H1 (cell line): ENCODE results near the gene ASGR1. TPM values are rescaled to one million over a fixed set of nuclear protein-coding genes. Genes with fewer than 3 reads are reported as not detected.
"Not testable (repeated sequence)": the region's sequence is repeated elsewhere in the genome, so short reads cannot be mapped to it uniquely, and the experiment has no call there.

Experiments used
- CTCF ChIA-PET: fragments of 300-600 bp; sonication (Branson Sonifier 250); formaldehyde crosslinking; loops from one replicate; lab custom pipeline; 2021; ENCODE audit not compliant: partially characterized antibody; lab: Charles Lee
- POLR2A ChIA-PET: fragments of 300-600 bp; sonication (Branson Sonifier 250); formaldehyde crosslinking; loops from one replicate; lab custom pipeline; 2021; ENCODE audit warnings: inconsistent platforms; ENCODE audit not compliant: partially characterized antibody; lab: Charles Lee
- DNase-seq, 2 experiments: peaks; one replicate each; pipeline versions ENCODE4 v3.0.0 to v3.0.0-alpha.2; 2010 to 2022; ENCODE audit warnings: low spot score in 2 of 2, low read depth in 1 of 2, mixed read lengths in 1 of 2
- FAIRE-seq: peaks from 2 replicates; lab custom pipeline; 2011; peaks lifted over from hg19 to GRCh38; lab: Jason Lieb, UNC
- H2AFZ ChIP-seq: 2 replicates; pipeline ENCODE4 v1.8.1; 2012; ENCODE audit warnings: low read length, inconsistent platforms
- H2AK5ac ChIP-seq: 2 replicates; pipeline ENCODE4 v1.6.1; 2013; ENCODE audit warnings: low read depth, low read length
- H2BK120ac ChIP-seq: replicated peaks from 2 replicates; pipeline ENCODE3; 2013; ENCODE audit warnings: low read depth, low read length, inconsistent platforms
- H2BK12ac ChIP-seq: 2 replicates; pipeline ENCODE4 v1.6.1; 2013; ENCODE audit warnings: low read depth, low read length
- H2BK15ac ChIP-seq: 2 replicates; pipeline ENCODE4 v1.6.1; 2013; ENCODE audit warnings: low read length
- H2BK20ac ChIP-seq: 2 replicates; pipeline ENCODE4 v1.6.1; 2013; ENCODE audit warnings: low read length
- H2BK5ac ChIP-seq: 2 replicates; pipeline ENCODE4 v1.6.1; 2013; ENCODE audit warnings: low read depth, low read length
- H3K14ac ChIP-seq: 2 replicates; pipeline ENCODE4 v1.6.1; 2013; ENCODE audit warnings: inconsistent platforms; ENCODE audit not compliant: insufficient read length
- H3K18ac ChIP-seq: 2 replicates; pipeline ENCODE4 v1.6.1; 2013; ENCODE audit warnings: low read length; ENCODE audit errors: extremely low read depth
- H3K23ac ChIP-seq: 2 replicates; pipeline ENCODE4 v1.6.1; 2013; ENCODE audit warnings: inconsistent platforms; ENCODE audit not compliant: insufficient read length
- H3K23me2 ChIP-seq: 2 replicates; pipeline ENCODE4 v1.6.1; 2013; ENCODE audit warnings: low read depth, low read length
- H3K27ac ChIP-seq: 2 replicates; pipeline ENCODE4 v1.6.1; 2011; ENCODE audit warnings: low read depth, low read length, inconsistent platforms
- H3K27me3 ChIP-seq, 4 experiments: replicated peaks in 1 of 4; 1 replicate in 1 of 4; 2 replicates in 3 of 4; pipeline versions ENCODE4 v1.6.1 to v1.8.1; 2011 to 2013; ENCODE audit warnings: low read length in 3 of 4, mild to moderate bottlenecking in 3 of 4, inconsistent platforms in 2 of 4, mixed read lengths in 2 of 4, moderate library complexity in 1 of 4; ENCODE audit not compliant: control insufficient read depth in 3 of 4, insufficient read depth in 3 of 4; ENCODE audit errors: extremely low read depth in 1 of 4
- H3K36me3 ChIP-seq, 4 experiments: 2 replicates each; pipeline versions ENCODE4 v1.6.1 to v1.8.1; 2011 to 2013; ENCODE audit warnings: mild to moderate bottlenecking in 4 of 4, low read length in 3 of 4, moderate library complexity in 2 of 4, control low read depth in 1 of 4, inconsistent platforms in 1 of 4; ENCODE audit not compliant: insufficient read depth in 4 of 4, control insufficient read depth in 2 of 4
- H3K4ac ChIP-seq: replicated peaks from 2 replicates; pipeline ENCODE3; 2013; ENCODE audit warnings: low read length, low read depth, mixed read lengths, inconsistent platforms; ENCODE audit not compliant: insufficient read length
- H3K4me1 ChIP-seq, 4 experiments: replicated peaks in 1 of 4; 1 replicate in 1 of 4; 2 replicates in 3 of 4; pipeline versions ENCODE4 v1.6.1 to v1.8.1; 2011 to 2013; ENCODE audit warnings: low read length in 3 of 4, inconsistent platforms in 2 of 4, mixed read lengths in 1 of 4; ENCODE audit not compliant: insufficient read depth in 4 of 4, control insufficient read depth in 3 of 4
- H3K4me2 ChIP-seq, 2 experiments: 2 replicates each; pipeline versions ENCODE4 v1.6.1 to v1.8.1; 2011 to 2013; ENCODE audit warnings: low read depth in 2 of 2, low read length in 2 of 2, control low read depth in 1 of 2, inconsistent platforms in 1 of 2, mild to moderate bottlenecking in 1 of 2; ENCODE audit not compliant: insufficient read depth in 1 of 2
- H3K4me3 ChIP-seq, 4 experiments: fragments of 200-600, 300-600 bp in 1 of 4; sonication (generic), shearing (Covaris generic), sonication (Bioruptor Twin) in 1 of 4; 2 replicates each; pipeline versions ENCODE4 v1.5.1 to v1.8.1; 2011 to 2016; ENCODE audit warnings: low read length in 4 of 4, low read depth in 3 of 4, control low read depth in 2 of 4, inconsistent platforms in 2 of 4, mild to moderate bottlenecking in 2 of 4, mixed read lengths in 1 of 4, moderate library complexity in 1 of 4; ENCODE audit not compliant: insufficient read depth in 2 of 4; ENCODE audit errors: extremely low read depth in 1 of 4
- H3K56ac ChIP-seq: replicated peaks from 2 replicates; pipeline ENCODE3; 2013; ENCODE audit warnings: low read depth, mild to moderate bottlenecking, mixed read lengths, low read length, inconsistent platforms; ENCODE audit not compliant: insufficient read length
- H3K79me1 ChIP-seq: 2 replicates; pipeline ENCODE4 v1.6.1; 2013; ENCODE audit warnings: low read depth, low read length, control low read depth
- H3K79me2 ChIP-seq, 2 experiments: 2 replicates each; pipeline versions ENCODE4 v1.6.1 to v1.8.1; 2012 to 2013; ENCODE audit warnings: low read length in 2 of 2, mild to moderate bottlenecking in 2 of 2, inconsistent platforms in 1 of 2; ENCODE audit not compliant: insufficient read depth in 2 of 2, control insufficient read depth in 1 of 2
- H3K9ac ChIP-seq, 4 experiments: replicated peaks in 1 of 4; 1 replicate in 1 of 4; 2 replicates in 3 of 4; pipeline versions ENCODE4 v1.6.1 to v1.8.1; 2011 to 2013; ENCODE audit warnings: low read depth in 3 of 4, low read length in 3 of 4, control low read depth in 2 of 4, mild to moderate bottlenecking in 2 of 4, moderate library complexity in 2 of 4, inconsistent platforms in 1 of 4; ENCODE audit errors: extremely low read depth in 1 of 4
- H3K9me3 ChIP-seq, 2 experiments: 2 replicates each; pipeline versions ENCODE4 v1.6.1 to v1.8.1; 2012 to 2013; ENCODE audit warnings: mild to moderate bottlenecking in 2 of 2, moderate library complexity in 2 of 2, control low read depth in 1 of 2, inconsistent platforms in 1 of 2, low read depth in 1 of 2, low read length in 1 of 2, mixed read lengths in 1 of 2; ENCODE audit not compliant: insufficient read depth in 2 of 2
- H4K20me1 ChIP-seq, 2 experiments: replicated peaks in 1 of 2; 2 replicates each; pipeline versions ENCODE3 to v1.8.1; 2011 to 2013; ENCODE audit warnings: inconsistent platforms in 2 of 2, low read length in 2 of 2, mild to moderate bottlenecking in 1 of 2; ENCODE audit not compliant: insufficient read depth in 2 of 2, control insufficient read depth in 1 of 2
- H4K5ac ChIP-seq: 2 replicates; pipeline ENCODE4 v1.6.1; 2013; ENCODE audit warnings: low read length, low read depth, mixed read lengths, inconsistent platforms; ENCODE audit not compliant: insufficient read length
- H4K8ac ChIP-seq: 2 replicates; pipeline ENCODE4 v1.8.0; 2013; ENCODE audit warnings: mild to moderate bottlenecking, moderate library complexity, low read length, inconsistent platforms; ENCODE audit not compliant: insufficient read depth; ENCODE audit errors: extremely low read depth
- H4K91ac ChIP-seq: replicated peaks from 2 replicates; pipeline ENCODE3; 2013; ENCODE audit warnings: low read length, mixed read lengths, inconsistent platforms; ENCODE audit not compliant: insufficient read length
- RAD21 ChIP-seq, 2 experiments: IDR thresholded peaks in 1 of 2; conservative IDR thresholded peaks in 1 of 2; 2 replicates each; pipeline ENCODE4 v1.6.1; 2011; ENCODE audit warnings: low read depth in 2 of 2, low read length in 2 of 2, improper control_type of control experiment in 1 of 2, inconsistent platforms in 1 of 2, mild to moderate bottlenecking in 1 of 2, moderate library complexity in 1 of 2
- WGBS, 2 experiments: shearing (Covaris generic) in 1 of 2; methylation state at CpG; one replicate each; pipeline versions ENCODE4 v1.1.6 to v1.1.7; 2013 to 2015; ENCODE audit warnings: low lambda C conversion rate in 2 of 2, mixed read lengths in 2 of 2, inconsistent platforms in 1 of 2, low coverage in 1 of 2, missing lambda C conversion rate in 1 of 2; ENCODE audit not compliant: insufficient replicate concordance in 2 of 2, insufficient coverage in 1 of 2, insufficient read length in 1 of 2; ENCODE audit errors: extremely low coverage in 1 of 2, missing lambda C conversion rate in 1 of 2; 5-methylcytosine and 5-hydroxymethylcytosine counted together
- polyA plus RNA-seq, 7 experiments: library from polyadenylated mRNA; depleted of rRNA in 3 of 7; stranded (reverse) in 5 of 7; unstranded in 2 of 7; fragments of >200 nt in 5 of 7; fragments of 200-250 nt in 2 of 7; gene quantifications; 1 replicate in 5 of 7; 2 replicates in 1 of 7; 4 replicates in 1 of 7; pipeline versions ENCODE4 v1.2.1 to v1.2.3, GENCODE V29; 2011 to 2013; ENCODE audit warnings: missing spikeins in 2 of 7, mixed read lengths in 2 of 7
- total RNA-seq: library from RNA; stranded (reverse); fragmentation: NEBNext Ultra II Directional; extraction: Animal tissue kit (Norgen Biotek cat#: 25700); gene quantifications from 2 replicates; pipeline ENCODE4 v1.2.1, GENCODE V29; 2021

The ASGR1 gene
- total and polyA plus RNA-seq, 2 of the 8 experiments (the other 6 are each of a cell fraction or from before 2014, with no cell fraction given) = 10.8 to 14.5 TPM

DNA sequence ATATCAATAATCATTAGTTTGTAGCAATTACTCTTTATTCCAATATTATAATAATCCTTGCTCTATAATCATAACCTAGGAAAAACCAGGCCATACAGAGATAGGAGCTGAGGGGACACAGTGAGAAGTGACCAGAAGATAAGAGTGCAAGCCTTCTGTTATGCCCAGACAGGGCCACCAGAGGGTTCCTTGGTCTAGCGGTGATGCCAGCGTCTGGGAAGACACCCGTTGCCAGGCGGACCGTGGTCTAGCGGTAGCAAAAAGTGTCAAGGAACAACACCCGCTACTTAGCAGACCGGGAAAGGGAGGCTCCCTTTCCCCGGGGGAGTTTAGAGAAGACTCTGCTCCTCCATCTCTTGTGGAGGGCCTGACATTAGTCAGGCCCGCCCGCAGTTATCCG lies 52.8 kb downstream of the ASGR1 start:
- not testable (repeated sequence) for H3K9ac ChIP-seq, H4K20me1 ChIP-seq, H3K56ac ChIP-seq, H3K4me3 ChIP-seq, H3K18ac ChIP-seq, H3K23ac ChIP-seq, H3K14ac ChIP-seq, H2BK12ac ChIP-seq, H3K23me2 ChIP-seq, H3K27ac ChIP-seq, H2BK5ac ChIP-seq, H2BK15ac ChIP-seq, H3K79me1 ChIP-seq, H3K4me2 ChIP-seq, DNase-seq, H4K91ac ChIP-seq, H4K8ac ChIP-seq, H4K5ac ChIP-seq, H3K36me3 ChIP-seq, H3K27me3 ChIP-seq, H3K9me3 ChIP-seq, FAIRE-seq, H2BK20ac ChIP-seq, H2AK5ac ChIP-seq, H2AFZ ChIP-seq, H2BK120ac ChIP-seq, H3K4ac ChIP-seq, H3K79me2 ChIP-seq
- H3K4me1 ChIP-seq = peaks cover 9 to 15% (median 13%) of the 10 kb centered on the region in 4 experiments
- 96% methylated on average over 12 of the region's 12 CpGs; no CpG with 5 or more reads in 1 of the 2 experiments for WGBS, 2 experiments
- ChIA-PET POLR2A (interaction anchor here (0.6 to 1.0 kb wide), 2 partner anchors 12 to 47 kb away, joined by 3 read pairs; partner anchors contain the start of gene ASGR2), CTCF (interaction anchor here (0.6 to 9.2 kb wide), 15 partner anchors 9 to 853 kb away, joined by 3 to 48 read pairs (median 3); no protein-coding TSS in a partner anchor)
- TF ChIP-seq RAD21 (IDR thresholded peaks at IDR 0.05 in 1 of 2, conservative IDR thresholded peaks at IDR 0.05 in 1 of 2; ENCODE audit: low read depth in 2 of 2, low read length in 2 of 2) = 0 out of 4 replicates have a peak, but pooled peaks of 1 of the 2 experiments have one; percentile 14
